CD14-positive monocyte (primary cell): ENCODE results near the gene HKDC1. TPM values are rescaled to one million over a fixed set of nuclear protein-coding genes. Genes with fewer than 3 reads are reported as not detected.

ENCODE experiments used
- DNase-seq, 3 donors: peaks; one replicate each; pipeline ENCODE4 v3.0.0-alpha.2; 2011 to 2022
- H2AFZ ChIP-seq: 2 replicates; pipeline ENCODE4 v1.6.0; 2012; ENCODE audit warnings: mild to moderate bottlenecking, low read depth, low read length, inconsistent platforms; ENCODE audit not compliant: insufficient read depth, poor library complexity, severe bottlenecking
- H3K27ac ChIP-seq, 2 donors: 1 replicate in 1 of 2; 2 replicates in 1 of 2; pipeline ENCODE4 v1.5.1; 2012 to 2013; ENCODE audit warnings: low read length in 2 of 2, control low read depth in 1 of 2, inconsistent platforms in 1 of 2, low read depth in 1 of 2, mild to moderate bottlenecking in 1 of 2
- H3K27me3 ChIP-seq, 2 donors: one replicate each; pipeline versions ENCODE4 v1.6.0 to v1.6.1; 2011 to 2013; ENCODE audit warnings: low read length in 2 of 2; ENCODE audit not compliant: control insufficient read depth in 2 of 2, insufficient read depth in 2 of 2
- H3K36me3 ChIP-seq, 2 donors: replicated peaks in 1 of 2; 1 replicate in 1 of 2; 2 replicates in 1 of 2; pipeline versions ENCODE4 v1.5.1 to v1.6.1; 2012 to 2013; ENCODE audit warnings: low read length in 2 of 2, control low read depth in 1 of 2, inconsistent platforms in 1 of 2, mild to moderate bottlenecking in 1 of 2; ENCODE audit not compliant: insufficient read depth in 2 of 2, control insufficient read depth in 1 of 2
- H3K4me1 ChIP-seq, 2 donors: 1 replicate in 1 of 2; 2 replicates in 1 of 2; pipeline versions ENCODE4 v1.5.1 to v1.6.1; 2012 to 2013; ENCODE audit warnings: low read length in 2 of 2, control low read depth in 1 of 2, inconsistent platforms in 1 of 2, mild to moderate bottlenecking in 1 of 2, moderate library complexity in 1 of 2; ENCODE audit not compliant: insufficient read depth in 2 of 2, control insufficient read depth in 1 of 2
- H3K4me2 ChIP-seq: replicated peaks from 2 replicates; pipeline ENCODE3; 2012; ENCODE audit warnings: low read length, moderate library complexity, mild to moderate bottlenecking; ENCODE audit not compliant: poor library complexity, severe bottlenecking; ENCODE audit errors: extremely low read depth
- H3K4me3 ChIP-seq, 3 experiments: fragments of 200-600 bp in 1 of 3; sonication (generic) in 1 of 3; replicated peaks in 1 of 3; 1 replicate in 2 of 3; 2 replicates in 1 of 3; pipeline ENCODE4 v1.5.1; 2011 to 2013; ENCODE audit warnings: low read length in 3 of 3, mild to moderate bottlenecking in 3 of 3, control low read depth in 2 of 3, low read depth in 2 of 3, inconsistent platforms in 1 of 3, moderate library complexity in 1 of 3
- H3K79me2 ChIP-seq: 2 replicates; pipeline ENCODE4 v1.6.0; 2012; ENCODE audit warnings: mild to moderate bottlenecking, control low read depth, inconsistent platforms, low read length, moderate library complexity; ENCODE audit not compliant: insufficient read depth
- H3K9ac ChIP-seq: 2 replicates; pipeline ENCODE4 v1.6.0; 2017; ENCODE audit warnings: low read length, mild to moderate bottlenecking; ENCODE audit not compliant: insufficient read depth, poor library complexity, severe bottlenecking
- H3K9me3 ChIP-seq, 2 donors: replicated peaks in 1 of 2; 1 replicate in 1 of 2; 2 replicates in 1 of 2; pipeline versions ENCODE4 v1.5.1 to v1.6.1; 2012 to 2013; ENCODE audit warnings: low read length in 2 of 2, control low read depth in 1 of 2; ENCODE audit not compliant: control insufficient read depth in 1 of 2, insufficient read depth in 1 of 2
- H4K20me1 ChIP-seq: 2 replicates; pipeline ENCODE4 v1.6.0; 2012; ENCODE audit warnings: mild to moderate bottlenecking, low read length, control low read depth, moderate library complexity; ENCODE audit not compliant: insufficient read depth
- H3K27ac Mint-ChIP-seq, 7 donors: one replicate each; pipeline ENCODE4 v1.8.0; 2020; ENCODE audit warnings: mild to moderate bottlenecking in 7 of 7, mixed read lengths in 7 of 7, moderate library complexity in 6 of 7, inconsistent platforms in 2 of 7
- H3K27me3 Mint-ChIP-seq, 3 donors: one replicate each; pipeline ENCODE4 v1.8.0; 2021 to 2022; ENCODE audit warnings: low read depth in 3 of 3, mild to moderate bottlenecking in 3 of 3, mixed read lengths in 3 of 3, moderate library complexity in 3 of 3, inconsistent platforms in 1 of 3
- H3K36me3 Mint-ChIP-seq, 2 donors: one replicate each; pipeline ENCODE4 v1.8.0; 2020; ENCODE audit warnings: mixed read lengths in 2 of 2, inconsistent platforms in 1 of 2, mild to moderate bottlenecking in 1 of 2
- H3K4me1 Mint-ChIP-seq: one replicate; pipeline ENCODE4 v1.8.0; 2020; ENCODE audit warnings: mild to moderate bottlenecking, mixed read lengths
- H3K4me3 Mint-ChIP-seq, 2 donors: one replicate each; pipeline ENCODE4 v1.8.0; 2020; ENCODE audit warnings: mild to moderate bottlenecking in 2 of 2, mixed read lengths in 2 of 2, moderate library complexity in 1 of 2
- H3K9me3 Mint-ChIP-seq, 7 donors: one replicate each; pipeline ENCODE4 v1.8.0; 2020 to 2022; ENCODE audit warnings: mixed read lengths in 7 of 7, mild to moderate bottlenecking in 6 of 7, moderate library complexity in 6 of 7, inconsistent platforms in 2 of 7
- CTCF ChIP-seq: fragments of 200-600 bp; IDR thresholded peaks from one replicate; pipeline ENCODE4 v1.8.0; 2022; ENCODE audit warnings: antibody characterized with exemption, mild to moderate bottlenecking
- WGBS: methylation state at CpG from one replicate; pipeline ENCODE4 v1.1.5; 2013; ENCODE audit warnings: missing lambda C conversion rate; ENCODE audit not compliant: insufficient coverage; 5-methylcytosine and 5-hydroxymethylcytosine counted together
- intact Hi-C, 2 donors: fragments of 100-400 bp; cut with micrococcal nuclease; formaldehyde crosslinking; loops; one replicate each; pipeline versions ENCODE4 v1.15.0 to v1.15.1; 2023
- polyA plus RNA-seq, 3 donors: library from polyadenylated mRNA; depleted of rRNA in 1 of 3; unstranded in 2 of 3; stranded (reverse) in 1 of 3; fragments of 300-500 nt in 2 of 3; fragments of >200 nt in 1 of 3; fragmentation: Illumina TruSeq in 2 of 3; gene quantifications; 1 replicate in 2 of 3; 2 replicates in 1 of 3; pipeline ENCODE4 v1.2.3, GENCODE V29; 2012 to 2021

HKDC1 gene
- polyA plus RNA-seq, 3 donors = not detected

DNA sequence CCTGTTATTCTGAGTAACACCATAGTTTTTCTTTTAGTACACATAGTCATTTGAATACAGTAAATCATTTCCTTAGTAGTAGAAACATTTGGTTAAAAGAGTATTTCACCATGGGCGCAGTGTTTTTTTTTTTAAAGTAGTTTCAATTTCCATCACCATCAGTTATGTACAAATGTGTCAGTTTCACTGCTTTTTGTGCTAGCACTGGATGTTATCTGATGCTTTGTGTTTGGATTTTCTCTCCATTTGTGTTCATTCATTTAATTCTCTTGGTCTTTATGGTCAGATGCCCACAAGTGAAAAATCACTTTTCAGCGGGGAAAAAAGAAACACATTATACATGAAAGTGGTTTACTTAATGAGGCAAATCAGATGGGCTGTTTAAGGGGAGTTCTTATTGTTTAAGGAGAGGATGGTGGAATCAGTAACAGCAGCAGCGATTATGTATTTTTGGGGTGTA lies 42.2 kb downstream of the HKDC1 start:
- Histone ChIP-seq H3K9me3 (peaks cover 0 to 9% of the 10 kb centered on the region in 2 donors), H3K27me3 (no peaks in the 10 kb centered on the region), H3K36me3 (no peaks in the 10 kb centered on the region), H3K4me1 (no peaks in the 10 kb centered on the region), H3K4me3 (no peak overlapping the region), H4K20me1 (no peaks in the 10 kb centered on the region), H3K9ac (no peak overlapping the region), H3K27ac (no peak overlapping the region), H2AFZ (no peak overlapping the region), H3K79me2 (no peaks in the 10 kb centered on the region), H3K4me2 (no peak overlapping the region)
- Mint-ChIP-seq H3K4me1 (peaks cover 5% of the 10 kb centered on the region), H3K27ac (no peak overlapping the region), H3K36me3 (no peaks in the 10 kb centered on the region), H3K9me3 (peaks cover 6 to 11% (median 10%) of the 10 kb centered on the region in 7 donors), H3K4me3 (no peak overlapping the region), H3K27me3 (peaks cover 2 to 4% (median 2%) of the 10 kb centered on the region in 3 donors)
- intact Hi-C loops = no loop called here
- DNase-seq = no peak
- no CpG with 5 or more reads among the region's 3 CpGs for WGBS
- TF ChIP-seq CTCF = no peak

DNA sequence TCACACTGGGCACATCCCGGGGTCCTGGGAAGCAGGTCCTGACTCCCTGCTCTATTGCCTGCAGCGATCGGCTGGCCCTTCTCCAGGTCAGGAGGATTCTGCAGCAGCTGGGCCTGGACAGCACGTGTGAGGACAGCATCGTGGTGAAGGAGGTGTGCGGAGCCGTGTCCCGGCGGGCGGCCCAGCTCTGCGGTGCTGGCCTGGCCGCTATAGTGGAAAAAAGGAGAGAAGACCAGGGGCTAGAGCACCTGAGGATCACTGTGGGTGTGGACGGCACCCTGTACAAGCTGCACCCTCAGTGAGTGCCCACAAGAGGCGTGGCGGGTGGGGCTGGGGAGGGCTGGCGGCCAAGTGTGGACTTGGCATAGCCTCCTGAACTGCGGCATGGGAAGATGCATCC lies 45.4 kb downstream of the HKDC1 start:
- H3K4me2 ChIP-seq = no peak overlapping the region
- no peaks in the 10 kb centered on the region for H3K9me3 Mint-ChIP-seq
- WGBS = 98% methylated on average over 16 of the region's 17 CpGs
- H3K4me3 ChIP-seq = no peak overlapping the region
- no peaks in the 10 kb centered on the region for H3K79me2 ChIP-seq
- H3K27ac Mint-ChIP-seq = no peak overlapping the region
- H3K27me3 ChIP-seq = no peaks in the 10 kb centered on the region
- TF ChIP-seq CTCF = no peak
- H3K27me3 Mint-ChIP-seq = peaks cover 0 to 6% (median 4%) of the 10 kb centered on the region in 3 donors
- H3K4me1 ChIP-seq = no peaks in the 10 kb centered on the region
- H3K9ac ChIP-seq = no peak overlapping the region
- H3K4me1 Mint-ChIP-seq = peaks cover 5% of the 10 kb centered on the region
- H3K27ac ChIP-seq = no peak overlapping the region
- H3K9me3 ChIP-seq = no peaks in the 10 kb centered on the region
- no peaks in the 10 kb centered on the region for H3K36me3 ChIP-seq
- intact Hi-C loops = no loop called here
- H2AFZ ChIP-seq = no peak overlapping the region
- no peaks in the 10 kb centered on the region for H4K20me1 ChIP-seq
- DNase-seq = no peak
- no peak overlapping the region for H3K4me3 Mint-ChIP-seq
- no peaks in the 10 kb centered on the region for H3K36me3 Mint-ChIP-seq
